HG03196 (cell line): Measurements from ENCODE around the gene POLR2M.

ENCODE experiments used
- ATAC-seq: cut with Tn5 transposase; IDR thresholded peaks from one replicate; pipeline ENCODE4 v1.9.1; 2021; ENCODE audit not compliant: unreplicated experiment

Gene POLR2M

GRCh38 chr15:57690341-57690966 lies 16.1 kb upstream of the POLR2M start:
- no peak for ATAC-seq

DNA sequence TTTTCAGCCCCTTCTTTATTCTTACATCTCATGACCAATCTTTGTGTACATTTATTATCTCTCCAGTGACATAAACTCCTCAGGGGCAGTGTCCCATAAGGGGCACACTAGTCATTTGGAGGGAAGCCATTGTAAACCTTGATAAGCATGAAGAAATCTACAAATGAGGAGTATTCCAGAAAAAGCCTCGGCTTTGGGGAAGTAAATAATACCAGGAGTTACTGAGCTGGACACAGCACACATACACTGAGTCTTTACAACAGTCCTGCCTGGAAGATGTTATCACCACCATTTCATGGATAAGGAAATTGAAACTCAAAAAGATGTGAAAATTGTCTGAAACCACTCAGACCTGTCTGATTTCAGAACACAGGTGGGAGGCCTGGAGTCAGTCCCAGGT lies 15.4 kb upstream of the POLR2M start:
- ATAC-seq = no peak

DNA sequence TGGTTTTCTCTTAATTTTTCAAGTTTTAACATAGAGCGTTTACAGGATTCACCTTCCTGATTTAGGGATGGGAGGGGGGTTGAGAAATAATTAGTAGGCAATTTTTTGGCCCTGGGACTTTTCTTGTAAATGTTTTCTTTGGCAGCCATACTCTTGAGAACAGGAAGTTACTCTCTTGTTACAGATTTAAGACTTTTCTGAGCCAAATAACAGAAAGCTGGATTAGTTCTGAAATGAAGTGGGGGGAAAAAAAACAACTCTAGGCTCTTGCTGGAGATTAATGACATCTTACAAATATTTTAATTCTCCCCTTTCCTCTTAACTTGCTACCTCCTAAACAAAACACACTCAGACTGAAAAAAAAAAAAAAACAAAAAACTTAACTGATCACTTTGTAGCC lies 13.8 kb upstream of the POLR2M start:
- ATAC-seq = no peak

- no peak for ATAC-seq
Measured at GRCh38 chr15:57694279-57694678, 12.2 kb upstream of the POLR2M start.

DNA sequence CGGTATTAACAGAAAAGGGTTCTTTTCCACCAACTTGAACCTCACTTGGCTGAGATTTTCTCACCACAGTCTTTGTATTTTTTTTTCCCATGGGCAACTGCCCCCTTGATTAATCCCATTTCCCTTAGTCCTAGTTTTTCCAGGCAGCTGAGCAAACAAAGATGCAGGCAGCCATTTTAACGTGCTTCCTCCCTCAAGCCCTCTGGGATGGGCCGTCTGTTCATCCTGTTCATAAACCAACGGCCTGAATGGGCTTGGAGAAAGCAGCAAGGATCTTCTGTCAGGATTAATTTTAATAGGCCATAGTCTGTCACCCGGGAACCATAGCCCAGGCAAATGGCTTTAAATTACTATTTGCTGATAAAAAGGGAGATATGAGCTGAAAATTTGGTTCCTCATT lies 10.4 kb upstream of the POLR2M start:
- no peak for ATAC-seq

DNA sequence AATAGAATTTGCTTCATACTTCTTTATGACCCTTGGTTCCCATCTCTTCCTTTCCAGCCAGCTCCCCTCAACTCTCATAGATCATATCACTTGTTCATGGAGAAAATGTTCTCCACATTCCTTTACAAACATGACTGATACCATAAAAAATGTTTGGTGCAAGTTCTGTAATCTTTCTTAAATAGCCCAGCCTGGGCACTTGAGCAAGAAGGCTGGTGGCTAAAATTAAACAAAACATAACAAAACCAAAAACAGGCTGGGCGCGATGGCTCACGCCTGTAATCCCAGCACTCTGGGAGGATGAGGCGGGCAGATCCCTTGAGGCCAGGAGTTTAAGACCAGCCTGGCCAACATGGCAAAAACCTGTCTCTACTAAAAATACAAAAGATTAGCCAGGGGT lies 8.9 kb upstream of the POLR2M start:
- no peak for ATAC-seq

- ATAC-seq = no peak
Measured at GRCh38 chr15:57698243-57698642, 8.3 kb upstream of the POLR2M start.

DNA sequence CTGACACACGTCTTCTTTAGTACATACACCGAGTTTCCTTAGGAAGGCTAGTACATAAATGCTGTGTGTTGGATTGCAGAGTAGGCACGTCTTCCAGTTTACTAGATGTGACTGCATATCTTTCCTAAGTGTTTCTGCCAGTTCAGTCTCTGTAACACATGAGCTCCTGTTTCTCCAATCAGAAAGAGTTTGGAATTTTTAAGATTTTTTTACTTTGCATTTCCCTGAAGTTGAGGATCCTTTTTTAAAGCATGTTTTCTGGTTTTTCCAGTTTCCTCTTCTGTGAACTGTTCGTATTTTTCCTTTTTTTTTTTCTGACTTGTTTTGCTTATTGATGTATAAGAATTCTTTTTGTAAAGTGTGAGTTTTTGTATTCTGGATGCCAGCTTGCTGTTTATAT lies 7.5 kb upstream of the POLR2M start:
- ATAC-seq = no peak

DNA sequence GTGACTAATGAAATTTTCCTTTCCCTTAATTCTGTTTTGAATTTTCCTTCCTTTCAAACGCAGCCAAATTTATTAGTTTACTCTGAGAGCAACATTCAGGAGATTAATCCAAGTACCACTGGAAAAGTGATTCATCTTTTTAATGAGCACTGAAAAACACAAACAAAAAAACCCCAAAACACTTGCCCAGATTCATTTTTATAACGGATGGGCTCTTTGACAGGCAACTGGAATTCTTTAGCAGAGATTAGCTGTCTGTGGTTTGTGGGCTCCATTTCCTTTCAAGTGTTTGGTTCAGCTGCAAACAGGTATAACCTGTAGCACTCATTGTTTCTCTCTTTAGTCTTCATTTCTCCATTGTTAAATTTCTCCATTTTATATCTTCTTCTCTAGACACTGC lies 3.1 kb upstream of the POLR2M start:
- ATAC-seq = no peak

DNA sequence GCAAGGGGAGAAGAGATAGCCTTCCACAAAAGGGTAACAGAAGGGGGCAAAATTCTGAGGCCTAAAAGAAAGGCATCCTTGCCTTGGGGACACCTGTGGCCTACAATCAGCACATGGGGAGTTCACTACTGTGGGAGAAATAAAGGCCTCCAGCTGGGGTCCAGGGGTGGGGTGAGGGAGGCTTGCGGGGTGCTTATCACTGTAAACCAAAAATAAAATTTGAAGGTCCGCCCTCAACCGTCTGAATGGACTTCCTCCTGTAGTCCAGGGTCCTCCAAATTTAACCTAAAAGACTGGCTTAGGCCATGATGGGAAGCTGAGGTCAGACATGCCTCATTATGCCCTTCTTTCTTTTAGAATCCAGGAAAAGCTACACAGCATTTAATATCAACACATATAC lies 2.1 kb upstream of the POLR2M start:
- ATAC-seq = no peak

- no peak for ATAC-seq
Measured at GRCh38 chr15:57705746-57706404, 639 bp upstream of the POLR2M start.

DNA sequence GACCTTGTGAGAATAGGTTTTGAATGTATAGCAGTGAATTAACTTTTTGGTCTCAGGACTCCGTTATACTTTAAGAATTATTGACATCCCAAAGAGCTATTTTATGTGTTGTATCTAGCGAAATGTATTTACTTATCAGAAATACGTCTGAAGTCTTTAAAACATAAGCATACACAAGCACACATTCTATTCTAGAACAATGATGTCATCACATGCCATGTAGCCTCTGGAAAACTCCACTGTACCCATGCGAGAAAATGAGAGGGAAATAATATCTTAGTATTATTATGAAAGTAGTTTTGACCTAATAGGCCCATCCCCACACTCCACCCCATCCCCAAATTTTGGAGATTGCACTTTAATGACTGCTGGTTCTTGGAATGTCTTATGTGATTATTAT lies 1.5 kb downstream of the POLR2M start:
- no peak for ATAC-seq

DNA sequence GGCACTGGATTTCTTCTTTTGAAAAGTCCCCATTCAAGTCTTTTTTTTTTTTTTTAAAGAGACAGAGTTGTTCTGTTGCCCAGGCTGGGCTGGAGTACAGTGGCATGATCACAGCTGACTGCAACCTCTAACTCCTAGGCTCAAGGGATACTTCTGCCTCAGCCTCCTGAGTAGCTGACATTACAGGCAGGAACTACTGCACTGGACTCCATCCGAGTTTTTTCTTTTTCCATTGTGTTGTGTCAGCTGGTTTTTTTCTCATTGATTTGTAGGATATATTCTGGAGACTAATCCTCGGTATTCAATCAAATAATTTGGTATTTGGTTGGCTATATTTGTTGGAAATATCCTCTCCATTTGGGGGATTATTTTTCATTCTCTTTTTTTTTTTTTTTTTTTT lies 11.8 kb downstream of the POLR2M start:
- ATAC-seq = no peak

- ATAC-seq = no peak
Measured at GRCh38 chr15:57720867-57721266, 14.4 kb downstream of the POLR2M start.

GRCh38 chr15:57726411-57726810 lies 19.9 kb downstream of the POLR2M start:
- ATAC-seq = no peak

DNA sequence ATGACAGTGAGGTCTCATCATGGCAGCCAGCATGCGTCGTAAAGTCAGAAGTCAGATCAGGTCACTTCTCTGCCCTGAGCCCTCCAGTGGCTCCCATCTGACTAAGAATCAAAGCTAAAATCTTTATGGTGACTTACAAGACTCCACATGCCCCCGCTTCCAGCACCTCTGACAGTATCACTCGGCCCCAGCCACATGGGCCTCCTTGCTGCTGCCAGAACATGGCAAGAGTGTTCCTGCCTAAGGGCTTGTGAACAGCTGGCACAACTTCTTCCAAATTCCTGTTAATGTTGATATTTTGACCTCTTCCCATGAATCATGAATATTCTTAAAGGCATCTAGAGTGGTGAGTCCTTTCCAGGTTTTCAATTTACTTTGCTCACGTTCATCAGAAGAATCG lies 20.5 kb downstream of the POLR2M start:
- ATAC-seq = no peak

GRCh38 chr15:57728436-57728835 lies 21.9 kb downstream of the POLR2M start:
- no peak for ATAC-seq

DNA sequence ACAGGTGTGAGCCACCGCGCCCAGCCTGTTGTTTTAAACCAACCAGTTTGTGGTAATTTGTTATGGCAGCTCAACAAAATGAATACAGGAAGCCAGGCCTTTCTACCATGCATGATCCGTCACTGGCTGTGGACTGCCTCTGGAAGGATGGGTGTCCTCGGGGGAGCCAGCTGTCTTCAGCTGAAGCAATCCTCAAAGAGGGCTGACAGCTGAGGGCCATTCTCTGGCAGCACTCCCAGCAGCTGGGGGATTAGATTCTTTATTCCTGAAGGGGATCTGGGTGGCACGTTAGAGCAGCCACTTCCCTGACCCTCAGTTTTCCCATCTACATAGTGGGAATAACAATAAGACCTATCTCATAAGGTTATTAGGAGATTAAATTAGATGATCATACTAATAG lies 24.4 kb downstream of the POLR2M start:
- no peak for ATAC-seq

DNA sequence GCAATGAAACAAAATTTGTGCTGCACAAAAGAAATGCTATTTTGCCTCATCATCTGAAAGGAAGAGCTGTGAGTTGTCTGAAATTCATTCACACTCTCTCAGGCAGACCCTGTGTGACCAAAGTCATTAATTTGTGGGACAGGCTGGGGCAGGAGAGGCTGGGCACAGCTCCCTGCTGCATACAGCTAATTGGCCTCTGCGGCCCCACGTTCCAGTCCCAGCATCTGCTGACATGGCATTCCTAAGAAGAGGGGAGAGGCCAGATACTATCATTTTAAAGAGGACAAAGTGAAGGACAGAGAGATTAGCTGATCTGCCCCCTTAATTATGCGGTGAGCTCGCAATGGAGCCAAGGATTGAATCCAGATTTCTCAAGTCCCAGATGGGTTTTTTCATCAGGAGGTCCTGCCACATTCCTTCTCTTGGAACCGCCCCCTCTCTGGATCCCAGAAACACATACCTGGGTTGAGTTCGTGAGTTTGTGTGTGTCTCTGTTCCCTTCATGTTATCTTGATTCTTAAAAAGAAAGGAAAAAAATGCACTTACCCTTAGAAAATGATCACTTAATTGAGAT lies 25.1 kb downstream of the POLR2M start:
- no peak for ATAC-seq

DNA sequence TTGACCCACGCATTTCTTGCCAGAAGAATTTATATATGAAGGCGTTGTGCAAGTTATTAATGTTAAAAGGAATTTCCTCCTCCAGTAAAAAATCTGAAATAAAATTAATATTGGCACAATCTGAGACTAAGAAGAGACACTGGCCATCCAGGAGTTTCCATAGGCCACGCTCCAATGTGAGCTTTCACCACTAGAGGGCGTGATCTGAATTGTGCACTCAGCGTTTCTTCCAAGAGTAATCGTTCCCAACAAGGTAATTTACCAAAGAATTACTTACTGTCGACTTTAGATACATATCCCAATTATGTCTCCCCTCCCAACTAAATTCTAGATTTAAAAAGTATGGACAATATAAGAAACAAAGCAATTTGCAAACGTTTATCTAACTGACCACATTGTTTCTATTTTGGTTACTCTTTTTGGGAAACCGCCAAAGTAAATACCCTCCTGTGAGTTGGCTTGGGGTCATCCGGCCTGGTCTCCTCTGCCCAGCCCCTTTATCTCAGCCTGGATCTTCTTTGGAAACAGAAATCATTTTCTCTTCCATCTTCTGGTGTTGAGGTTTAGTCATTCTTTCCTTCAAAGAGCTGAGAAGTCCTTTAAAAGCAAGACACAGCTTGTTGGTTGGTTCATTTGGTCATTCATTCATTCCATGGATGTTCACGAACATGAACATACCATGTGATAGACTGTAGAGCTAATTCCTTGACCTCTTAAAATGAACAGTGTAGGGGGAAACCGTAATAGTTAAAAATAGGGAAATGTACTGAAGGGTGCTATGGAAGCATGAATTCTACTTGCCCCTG lies 26.2 kb downstream of the POLR2M start:
- ATAC-seq = no peak

GRCh38 chr15:57734860-57735259 lies 28.3 kb downstream of the POLR2M start:
- no peak for ATAC-seq

GRCh38 chr15:57735431-57735830 lies 28.9 kb downstream of the POLR2M start:
- no peak for ATAC-seq
